ENCODE data around the gene EXT2. TPM values are rescaled to one million over a fixed set of nuclear protein-coding genes. Genes with fewer than 3 reads are reported as not detected.
A peak's percentile ranks its signal among the peaks of the same experiment; 100 is the strongest.

EXT2 gene
- total RNA-seq, 4 donors from 2014 or later, result 46.6 to 72.6 (median 68.8) TPM

GRCh38 chr11:44282620-44283019 lies 187.1 kb downstream of the EXT2 start:
- no peak overlapping the region for H3K4me3 ChIP-seq (ENCODE audit: low read depth, poor library complexity, severe bottlenecking)
- intact Hi-C loops (cut with DNase I; ENCODE audit: low total_unique reads), result loop anchor here (10.0 kb wide), 1 partner anchor 632 kb away; no protein-coding TSS in a partner anchor
- DNase-seq (ENCODE audit: low spot score in 2 of 2), result no peak
- 90 to 91% methylated on average over 5 of the region's 5 CpGs for WGBS, 2 donors
- TF ChIP-seq POLR2A (IDR thresholded peaks at IDR 0.05), result no peak
- TF ChIP-seq CTCF (IDR thresholded peaks at IDR 0.05), result no peak

GRCh38 chr11:44285756-44286155 lies 190.3 kb downstream of the EXT2 start:
- 39 to 70% methylated on average over 2 of the region's 2 CpGs for WGBS, 2 donors
- no peak for TF ChIP-seq POLR2A (IDR thresholded peaks at IDR 0.05)
- no peak for TF ChIP-seq CTCF (IDR thresholded peaks at IDR 0.05)
- intact Hi-C loops (cut with DNase I; ENCODE audit: low total_unique reads), result loop anchor here (5.0 to 10.0 kb wide), 2 partner anchors 252 to 629 kb away; no protein-coding TSS in a partner anchor
- no peak overlapping the region for H3K4me3 ChIP-seq (ENCODE audit: low read depth, poor library complexity, severe bottlenecking)
- no peak for DNase-seq (ENCODE audit: low spot score in 2 of 2)

- 60 to 64% methylated on average over 10 of the region's 10 CpGs for whole genome bisulfite sequencing, 2 donors
- H3K4me3 ChIP-seq (ENCODE audit: low read depth, poor library complexity, severe bottlenecking), result no peak overlapping the region
- intact Hi-C loops (cut with DNase I; ENCODE audit: low total_unique reads), result loop anchor here (5.0 to 10.0 kb wide), 2 partner anchors 251 to 628 kb away; no protein-coding TSS in a partner anchor
- DNase-seq (ENCODE audit: low spot score in 2 of 2), result peak in 1 of 2 donors; percentile 29
- TF ChIP-seq POLR2A (IDR thresholded peaks at IDR 0.05) (no peak), CTCF (IDR thresholded peaks at IDR 0.05) (peak in 1 of 3 donors; percentile 86)
These were observed 190.9 kb downstream of the EXT2 start for GRCh38 chr11:44286268-44286880.

- no peak for DNase-seq (ENCODE audit: low spot score in 2 of 2)
- 86 to 91% methylated on average over 11 of the region's 11 CpGs for WGBS, 2 donors
- no peak for TF ChIP-seq POLR2A (IDR thresholded peaks at IDR 0.05)
- TF ChIP-seq CTCF (IDR thresholded peaks at IDR 0.05), result no peak
- H3K4me3 ChIP-seq (ENCODE audit: low read depth, poor library complexity, severe bottlenecking), result no peak overlapping the region
- intact Hi-C loops (cut with DNase I; ENCODE audit: low total_unique reads), result loop anchor here (5.0 to 10.0 kb wide), 2 partner anchors 250 to 628 kb away; no protein-coding TSS in a partner anchor
These were observed 191.4 kb downstream of the EXT2 start for GRCh38 chr11:44286911-44287310.

GRCh38 chr11:44288133-44288526 lies 192.7 kb downstream of the EXT2 start:
- WGBS, 2 donors, result 88 to 90% methylated on average over 3 of the region's 3 CpGs
- no peak overlapping the region for H3K4me3 ChIP-seq (ENCODE audit: low read depth, poor library complexity, severe bottlenecking)
- intact Hi-C loops (cut with DNase I; ENCODE audit: low total_unique reads), result loop anchor here (5.0 to 10.0 kb wide), 2 partner anchors 249 to 627 kb away; no protein-coding TSS in a partner anchor
- no peak for DNase-seq (ENCODE audit: low spot score in 2 of 2)
- TF ChIP-seq POLR2A (IDR thresholded peaks at IDR 0.05) (no peak), CTCF (IDR thresholded peaks at IDR 0.05) (no peak)
